Activated T-cell treated with anti-CD3 and anti-CD28 coated beads, Interleukin-2, amount 50 U/mL, for 4 hours (primary cell): ENCODE results near the gene KLHL30. TPM values are rescaled to one million over a fixed set of nuclear protein-coding genes. Genes with fewer than 3 reads are reported as not detected.

Experiments used
- ATAC-seq, 2 donors: fragments of 200-7000 bp; cut with Tn5 transposase; one replicate each; pipeline ENCODE4 v1.10.0; 2021
- DNase-seq: peaks from one replicate; pipeline ENCODE4 v3.0.0-alpha.2; 2020
- H3K27me3 Mint-ChIP-seq: one replicate; pipeline ENCODE4 v1.8.0; 2021; ENCODE audit warnings: low read depth, mixed read lengths
- H3K36me3 Mint-ChIP-seq: one replicate; pipeline ENCODE4 v1.8.0; 2022; ENCODE audit warnings: mixed read lengths; ENCODE audit not compliant: insufficient read depth
- H3K4me1 Mint-ChIP-seq: one replicate; pipeline ENCODE4 v1.8.0; 2021; ENCODE audit warnings: low read depth, mixed read lengths
- H3K4me3 Mint-ChIP-seq: one replicate; pipeline ENCODE4 v1.8.0; 2021; ENCODE audit warnings: mild to moderate bottlenecking, moderate library complexity, mixed read lengths
- H3K9me3 Mint-ChIP-seq: one replicate; pipeline ENCODE4 v1.8.0; 2021; ENCODE audit warnings: mixed read lengths
- total RNA-seq, 3 donors: library from RNA; stranded (reverse); gene quantifications; one replicate each; pipeline ENCODE4 v1.2.1, GENCODE V29; 2021

Gene KLHL30
- total RNA-seq, 3 donors from 2014 or later, result not detected

- H3K9me3 Mint-ChIP-seq, result no peaks in the 10 kb centered on the region
- H3K4me3 Mint-ChIP-seq, result no peak overlapping the region
- ATAC-seq (no peak), DNase-seq (no peak)
- H3K4me1 Mint-ChIP-seq, result no peaks in the 10 kb centered on the region
- no peaks in the 10 kb centered on the region for H3K27me3 Mint-ChIP-seq
- H3K36me3 Mint-ChIP-seq, result no peaks in the 10 kb centered on the region
Measured at GRCh38 chr2:238152771-238153688, 14.6 kb downstream of the KLHL30 start.

GRCh38 chr2:238154570-238154969, 16.1 kb downstream of the KLHL30 start:
- Mint-ChIP-seq H3K9me3 (no peaks in the 10 kb centered on the region), H3K36me3 (no peaks in the 10 kb centered on the region), H3K4me1 (peaks cover 4% of the 10 kb centered on the region), H3K27me3 (peaks cover 6% of the 10 kb centered on the region), H3K4me3 (no peak overlapping the region)
- no peak for DNase-seq
- ATAC-seq, result no peak

- Mint-ChIP-seq H3K36me3 (no peaks in the 10 kb centered on the region), H3K4me1 (peaks cover 8% of the 10 kb centered on the region), H3K9me3 (no peaks in the 10 kb centered on the region), H3K4me3 (no peak overlapping the region), H3K27me3 (peaks cover 13% of the 10 kb centered on the region)
- no peak for ATAC-seq
- DNase-seq, result no peak
Measured at GRCh38 chr2:238155051-238155760, 16.7 kb downstream of the KLHL30 start.

GRCh38 chr2:238155761-238156694, 17.6 kb downstream of the KLHL30 start:
- no peak for DNase-seq
- peaks cover 11% of the 10 kb centered on the region for H3K4me1 Mint-ChIP-seq
- H3K36me3 Mint-ChIP-seq, result no peaks in the 10 kb centered on the region
- H3K9me3 Mint-ChIP-seq, result no peaks in the 10 kb centered on the region
- ATAC-seq, result no peak
- H3K27me3 Mint-ChIP-seq, result peaks cover 18% of the 10 kb centered on the region
- H3K4me3 Mint-ChIP-seq, result no peak overlapping the region

- Mint-ChIP-seq H3K9me3 (no peaks in the 10 kb centered on the region), H3K4me1 (peaks cover 11% of the 10 kb centered on the region), H3K4me3 (no peak overlapping the region), H3K36me3 (no peaks in the 10 kb centered on the region), H3K27me3 (peaks cover 22% of the 10 kb centered on the region)
- DNase-seq (no peak), ATAC-seq (no peak)
Measured at GRCh38 chr2:238157506-238158017, 19.1 kb downstream of the KLHL30 start.

GRCh38 chr2:238158018-238158508, 19.6 kb downstream of the KLHL30 start:
- Mint-ChIP-seq H3K4me1 (peaks cover 11% of the 10 kb centered on the region), H3K27me3 (peaks cover 22% of the 10 kb centered on the region), H3K36me3 (no peaks in the 10 kb centered on the region), H3K9me3 (no peaks in the 10 kb centered on the region), H3K4me3 (no peak overlapping the region)
- ATAC-seq, result no peak
- no peak for DNase-seq

GRCh38 chr2:238158509-238159070, 20.1 kb downstream of the KLHL30 start, which contains the start of gene ERFE:
TSS of gene ERFE (plus strand) at chr2:238158970. CDS start at chr2:238159008, 38 bp downstream.
- H3K36me3 Mint-ChIP-seq, result no peaks in the 10 kb centered on the region
- peak within 1 kb of the TSS; percentile 63 for H3K4me3 Mint-ChIP-seq
- peak; percentile 81 to 83 for ATAC-seq

GRCh38 chr2:238159071-238159539, 20.6 kb downstream of the KLHL30 start:
- ATAC-seq, result peak; percentile 62 to 71
- Mint-ChIP-seq H3K9me3 (no peaks in the 10 kb centered on the region), H3K4me1 (peaks cover 11% of the 10 kb centered on the region), H3K4me3 (peak overlapping the region; percentile 63), H3K27me3 (peaks cover 22% of the 10 kb centered on the region), H3K36me3 (no peaks in the 10 kb centered on the region)
- no peak for DNase-seq

More at GRCh38 chr2:238158509-238159070, 20.1 kb downstream of the KLHL30 start, which contains the start of gene ERFE:
- Mint-ChIP-seq H3K9me3 (no peaks in the 10 kb centered on the region), H3K27me3 (peaks cover 22% of the 10 kb centered on the region), H3K4me1 (peaks cover 11% of the 10 kb centered on the region)
- peak; percentile 37 for DNase-seq

- Mint-ChIP-seq H3K36me3 (no peaks in the 10 kb centered on the region), H3K4me3 (peak overlapping the region; percentile 63), H3K4me1 (peaks cover 11% of the 10 kb centered on the region), H3K9me3 (no peaks in the 10 kb centered on the region), H3K27me3 (peaks cover 27% of the 10 kb centered on the region)
- ATAC-seq (no peak), DNase-seq (no peak)
Measured at GRCh38 chr2:238159661-238160205, 21.3 kb downstream of the KLHL30 start.

- no peak for DNase-seq
- no peaks in the 10 kb centered on the region for H3K36me3 Mint-ChIP-seq
- H3K4me3 Mint-ChIP-seq, result peak overlapping the region; percentile 29
- H3K27me3 Mint-ChIP-seq, result peaks cover 32% of the 10 kb centered on the region
- peaks cover 11% of the 10 kb centered on the region for H3K4me1 Mint-ChIP-seq
- no peaks in the 10 kb centered on the region for H3K9me3 Mint-ChIP-seq
- ATAC-seq, result no peak
Measured at GRCh38 chr2:238160206-238161129, 22.0 kb downstream of the KLHL30 start.

GRCh38 chr2:238161291-238162051, 23.0 kb downstream of the KLHL30 start:
- no peaks in the 10 kb centered on the region for H3K9me3 Mint-ChIP-seq
- no peak overlapping the region for H3K4me3 Mint-ChIP-seq
- ATAC-seq (no peak), DNase-seq (no peak)
- H3K4me1 Mint-ChIP-seq, result peaks cover 11% of the 10 kb centered on the region
- H3K36me3 Mint-ChIP-seq, result no peaks in the 10 kb centered on the region
- H3K27me3 Mint-ChIP-seq, result peaks cover 32% of the 10 kb centered on the region
